ENCODE measurements around the gene RNF213.
"Not testable (repeated sequence)": the region's sequence is repeated elsewhere in the genome, so short reads cannot be mapped to it uniquely, and the experiment has no call there.

Gene RNF213

DNA sequence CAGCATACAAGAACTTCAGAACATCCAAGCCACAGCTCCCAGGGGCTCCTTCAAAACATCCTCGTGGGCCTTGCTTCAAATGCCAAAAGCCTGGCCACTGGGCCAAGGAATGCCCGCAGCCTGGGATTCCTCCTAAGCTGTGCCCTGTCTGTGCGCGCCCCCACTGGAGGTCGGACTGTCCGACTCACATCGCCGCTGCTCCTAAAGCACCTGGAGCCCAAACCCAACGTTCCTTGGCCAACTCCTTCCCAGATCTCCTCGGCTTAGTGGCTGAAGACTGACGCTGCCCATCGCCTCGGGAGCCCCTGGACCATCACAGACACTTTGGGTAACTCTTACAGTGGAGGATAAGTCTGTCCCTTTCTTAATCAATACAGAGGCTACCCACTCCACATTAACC lies 141.4 kb downstream of the RNF213 start:
- not testable (repeated sequence) for H3K36me3 ChIP-seq (ENCODE audit: control insufficient read depth in 1 of 2, insufficient read depth in 2 of 2, low read length in 2 of 2); H3K4me3 ChIP-seq (ENCODE audit: low read depth in 1 of 2, low read length in 2 of 2); H3K9me3 ChIP-seq (ENCODE audit: control insufficient read depth in 1 of 2, low read length in 2 of 2); H3K27ac ChIP-seq (ENCODE audit: low read length); H3K27me3 ChIP-seq (ENCODE audit: low read depth, low read length); H3K4me1 ChIP-seq (ENCODE audit: control insufficient read depth in 1 of 2, insufficient read depth in 2 of 2, low read length in 2 of 2)

DNA sequence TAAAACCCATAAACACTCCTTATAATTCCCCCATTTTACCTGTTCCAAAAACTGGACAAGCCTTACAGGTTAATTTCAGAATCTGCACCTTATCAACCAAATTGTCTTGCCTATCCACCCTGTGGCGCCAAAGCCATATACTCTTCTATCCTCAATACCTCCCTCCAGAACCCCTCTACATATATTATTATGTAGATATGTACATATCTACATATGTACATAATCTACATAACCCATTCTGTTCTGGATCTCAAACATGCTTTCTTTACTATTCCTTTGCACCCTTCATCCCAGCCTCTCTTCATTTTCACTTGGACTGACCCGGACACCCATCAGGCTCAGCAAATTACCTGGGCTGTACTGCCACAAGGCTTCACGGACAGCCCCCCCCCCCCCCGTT lies 142.3 kb downstream of the RNF213 start:
- Histone ChIP-seq H3K4me3 (ENCODE audit: low read depth in 1 of 2, low read length in 2 of 2) (no peak overlapping the region), H3K4me1 (ENCODE audit: control insufficient read depth in 1 of 2, insufficient read depth in 2 of 2, low read length in 2 of 2) (no peaks in the 10 kb centered on the region), H3K9me3 (ENCODE audit: control insufficient read depth in 1 of 2, low read length in 2 of 2) (no peaks in the 10 kb centered on the region), H3K27me3 (ENCODE audit: low read depth, low read length) (no peaks in the 10 kb centered on the region), H3K27ac (ENCODE audit: low read length) (no peak overlapping the region), H3K36me3 (ENCODE audit: control insufficient read depth in 1 of 2, insufficient read depth in 2 of 2, low read length in 2 of 2) (no peaks in the 10 kb centered on the region)

DNA sequence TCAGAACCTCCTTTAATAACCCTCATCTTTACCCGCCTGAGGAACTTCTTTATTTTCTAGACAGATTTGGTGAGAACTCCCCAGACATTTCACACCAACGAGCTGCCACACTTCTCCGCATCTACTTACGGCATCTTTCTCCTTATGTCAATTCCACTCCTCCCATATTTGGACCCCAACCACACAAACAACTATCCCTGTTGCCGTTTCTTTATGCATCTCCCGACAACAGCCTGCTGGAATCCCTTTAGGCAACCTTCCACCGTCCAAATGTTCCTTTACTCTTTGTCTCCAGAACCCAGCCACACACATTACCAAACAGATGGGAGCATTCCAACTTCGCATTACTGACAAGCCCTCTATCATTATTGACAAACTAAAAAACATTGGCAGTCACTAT lies 145.5 kb downstream of the RNF213 start:
- no peaks in the 10 kb centered on the region for H3K36me3 ChIP-seq (ENCODE audit: control insufficient read depth in 1 of 2, insufficient read depth in 2 of 2, low read length in 2 of 2)
- H3K4me1 ChIP-seq (ENCODE audit: control insufficient read depth in 1 of 2, insufficient read depth in 2 of 2, low read length in 2 of 2) = no peaks in the 10 kb centered on the region
- H3K27me3 ChIP-seq (ENCODE audit: low read depth, low read length) = no peaks in the 10 kb centered on the region
- H3K9me3 ChIP-seq (ENCODE audit: control insufficient read depth in 1 of 2, low read length in 2 of 2) = no peaks in the 10 kb centered on the region
- H3K27ac ChIP-seq (ENCODE audit: low read length) = no peak overlapping the region
- H3K4me3 ChIP-seq (ENCODE audit: low read depth in 1 of 2, low read length in 2 of 2) = no peak overlapping the region

DNA sequence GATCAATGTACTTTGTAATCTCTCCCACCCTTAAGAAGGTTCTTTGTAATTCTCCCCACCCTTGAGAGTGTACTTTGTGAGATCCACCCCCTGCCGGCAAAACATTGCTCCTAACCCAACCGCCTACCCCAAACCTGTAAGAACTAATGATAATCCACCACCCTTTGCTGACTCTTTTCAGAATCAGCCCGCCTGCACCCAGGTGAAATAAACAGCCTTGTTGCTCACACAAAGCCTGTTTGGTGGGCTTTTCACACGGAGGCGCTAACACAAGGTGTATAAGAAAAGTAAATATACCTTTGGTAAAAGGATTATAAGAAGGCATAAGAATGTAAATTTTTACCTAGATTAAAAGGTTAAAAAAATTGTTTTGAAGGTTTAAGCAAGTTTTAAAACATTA lies 147.3 kb downstream of the RNF213 start:
- not testable (repeated sequence) for H3K27ac ChIP-seq (ENCODE audit: low read length); H3K27me3 ChIP-seq (ENCODE audit: low read depth, low read length); H3K4me3 ChIP-seq (ENCODE audit: low read depth in 1 of 2, low read length in 2 of 2); H3K9me3 ChIP-seq (ENCODE audit: control insufficient read depth in 1 of 2, low read length in 2 of 2); H3K4me1 ChIP-seq (ENCODE audit: control insufficient read depth in 1 of 2, insufficient read depth in 2 of 2, low read length in 2 of 2); H3K36me3 ChIP-seq (ENCODE audit: control insufficient read depth in 1 of 2, insufficient read depth in 2 of 2, low read length in 2 of 2)

DNA sequence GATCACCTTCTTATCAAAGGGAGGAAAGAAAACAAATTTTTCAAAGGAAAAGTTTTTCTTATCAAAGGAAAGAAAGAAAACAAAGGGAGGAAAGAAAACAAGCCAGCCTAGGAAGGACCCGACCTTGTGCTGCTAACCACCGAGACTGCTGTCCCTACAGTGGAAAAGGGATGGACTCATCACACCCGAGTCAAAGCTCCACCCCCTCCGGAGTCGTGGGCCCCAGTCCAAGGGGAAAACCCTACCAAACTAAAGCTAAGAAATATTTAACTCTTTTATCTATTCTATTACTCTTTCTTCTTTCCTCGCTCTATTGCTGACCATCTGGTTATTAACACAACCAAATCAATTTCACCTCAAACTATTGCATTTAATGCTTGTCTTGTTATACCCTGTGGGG lies 148.2 kb downstream of the RNF213 start:
- Histone ChIP-seq H3K27me3 (ENCODE audit: low read depth, low read length) (no peaks in the 10 kb centered on the region), H3K4me1 (ENCODE audit: control insufficient read depth in 1 of 2, insufficient read depth in 2 of 2, low read length in 2 of 2) (peaks cover 0 to 3% of the 10 kb centered on the region in 2 donors), H3K4me3 (ENCODE audit: low read depth in 1 of 2, low read length in 2 of 2) (no peak overlapping the region), H3K36me3 (ENCODE audit: control insufficient read depth in 1 of 2, insufficient read depth in 2 of 2, low read length in 2 of 2) (no peaks in the 10 kb centered on the region), H3K27ac (ENCODE audit: low read length) (no peak overlapping the region), H3K9me3 (ENCODE audit: control insufficient read depth in 1 of 2, low read length in 2 of 2) (no peaks in the 10 kb centered on the region)

DNA sequence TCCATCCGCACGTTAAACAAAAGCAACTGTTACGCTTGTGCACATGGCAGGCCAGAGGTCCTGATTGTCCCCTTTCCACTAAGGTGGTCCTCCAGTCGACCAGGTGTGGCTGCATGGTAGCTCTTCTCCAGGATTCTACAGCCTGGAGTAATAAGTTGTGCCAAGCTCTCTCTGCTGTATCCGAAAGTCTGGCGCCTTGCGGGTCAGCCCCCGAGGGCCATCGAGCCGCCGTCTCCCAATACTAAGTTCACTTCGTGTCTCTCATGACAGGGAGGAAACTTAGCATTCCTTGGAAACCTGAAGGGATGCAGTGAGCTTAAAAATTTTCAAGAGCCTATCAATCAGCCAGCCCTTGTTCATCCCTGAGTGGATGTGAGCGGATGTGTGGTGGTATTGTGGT lies 149.0 kb downstream of the RNF213 start:
- H3K4me1 ChIP-seq (ENCODE audit: control insufficient read depth in 1 of 2, insufficient read depth in 2 of 2, low read length in 2 of 2) = peaks cover 5 to 7% of the 10 kb centered on the region in 2 donors
- H3K27me3 ChIP-seq (ENCODE audit: low read depth, low read length) = no peaks in the 10 kb centered on the region
- H3K4me3 ChIP-seq (ENCODE audit: low read depth in 1 of 2, low read length in 2 of 2) = no peak overlapping the region
- H3K27ac ChIP-seq (ENCODE audit: low read length) = no peak overlapping the region
- H3K9me3 ChIP-seq (ENCODE audit: control insufficient read depth in 1 of 2, low read length in 2 of 2) = no peaks in the 10 kb centered on the region
- no peaks in the 10 kb centered on the region for H3K36me3 ChIP-seq (ENCODE audit: control insufficient read depth in 1 of 2, insufficient read depth in 2 of 2, low read length in 2 of 2)

DNA sequence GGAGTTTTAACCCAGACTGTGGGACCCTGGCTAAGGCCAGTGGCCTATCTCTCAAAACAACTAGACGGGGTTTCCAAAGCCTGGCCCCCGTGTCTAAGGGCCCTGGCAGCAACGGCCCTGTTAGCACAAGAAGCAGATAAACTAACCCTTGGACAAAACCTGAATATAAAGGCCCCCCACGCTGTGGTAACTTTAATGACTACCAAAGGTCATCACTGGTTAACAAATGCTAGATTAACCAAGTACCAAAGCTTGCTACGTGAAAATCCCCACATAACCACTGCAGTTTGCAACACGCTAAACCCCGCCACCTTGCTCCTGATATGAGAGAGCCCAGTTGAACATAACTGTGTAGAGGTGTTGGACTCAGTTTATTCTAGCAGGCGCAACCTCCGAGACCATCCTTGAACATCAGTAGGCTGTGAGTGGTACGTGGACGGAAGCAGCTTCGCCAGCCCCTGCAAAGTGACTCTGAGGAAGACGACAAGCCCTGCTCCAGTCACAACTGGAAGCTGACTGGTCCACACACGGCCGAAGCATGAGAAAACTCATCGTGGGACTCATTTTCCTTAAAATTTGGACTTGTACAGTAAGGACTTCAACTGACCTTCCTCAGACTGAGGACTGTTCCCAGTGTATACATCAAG lies 149.9 kb downstream of the RNF213 start:
- H3K27ac ChIP-seq (ENCODE audit: low read length); H3K9me3 ChIP-seq (ENCODE audit: control insufficient read depth in 1 of 2, low read length in 2 of 2); H3K4me3 ChIP-seq (ENCODE audit: low read depth in 1 of 2, low read length in 2 of 2); H3K27me3 ChIP-seq (ENCODE audit: low read depth, low read length); H3K4me1 ChIP-seq (ENCODE audit: control insufficient read depth in 1 of 2, insufficient read depth in 2 of 2, low read length in 2 of 2); H3K36me3 ChIP-seq (ENCODE audit: control insufficient read depth in 1 of 2, insufficient read depth in 2 of 2, low read length in 2 of 2): not testable (repeated sequence)

DNA sequence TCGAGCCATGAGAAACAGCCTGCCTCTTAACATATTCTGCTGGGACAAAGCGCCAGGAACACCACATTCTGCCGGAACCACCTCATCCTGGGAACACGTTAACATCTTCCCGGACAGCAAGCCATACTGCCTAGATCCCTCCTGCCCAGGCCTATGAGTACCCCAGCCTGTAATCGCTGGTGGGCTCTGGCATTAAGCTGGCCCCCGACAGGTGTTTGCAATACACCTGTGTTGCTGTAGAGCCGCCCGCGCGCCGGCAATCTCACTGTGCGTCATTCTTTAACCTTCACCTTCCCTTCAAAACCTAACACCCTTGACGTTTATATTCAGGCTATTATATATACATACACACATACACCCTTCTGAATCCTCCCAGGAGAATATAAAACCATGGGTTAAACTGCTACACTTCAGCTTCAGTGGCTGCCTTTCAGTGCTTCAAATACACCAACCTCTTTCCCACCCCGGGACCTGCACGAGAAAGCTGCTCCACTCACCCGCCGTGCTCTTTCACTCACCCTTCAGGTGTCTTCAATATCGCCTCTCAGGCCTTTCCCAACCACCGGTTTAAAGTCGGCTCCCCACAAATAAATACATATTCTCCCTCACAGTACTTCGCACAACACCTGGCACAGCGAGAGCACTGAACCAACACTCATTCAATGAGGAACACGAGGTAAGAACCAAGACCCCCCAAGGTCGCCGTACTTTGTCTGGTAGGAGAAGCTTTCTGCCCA lies 153.3 kb downstream of the RNF213 start:
- Histone ChIP-seq H3K4me1 (ENCODE audit: control insufficient read depth in 1 of 2, insufficient read depth in 2 of 2, low read length in 2 of 2) (peaks cover 8 to 24% of the 10 kb centered on the region in 2 donors), H3K27ac (ENCODE audit: low read length) (no peak overlapping the region), H3K36me3 (ENCODE audit: control insufficient read depth in 1 of 2, insufficient read depth in 2 of 2, low read length in 2 of 2) (peaks cover 10 to 12% of the 10 kb centered on the region in 2 donors), H3K27me3 (ENCODE audit: low read depth, low read length) (no peaks in the 10 kb centered on the region), H3K9me3 (ENCODE audit: control insufficient read depth in 1 of 2, low read length in 2 of 2) (no peaks in the 10 kb centered on the region), H3K4me3 (ENCODE audit: low read depth in 1 of 2, low read length in 2 of 2) (peak overlapping the region; percentile 93 to 96)

DNA sequence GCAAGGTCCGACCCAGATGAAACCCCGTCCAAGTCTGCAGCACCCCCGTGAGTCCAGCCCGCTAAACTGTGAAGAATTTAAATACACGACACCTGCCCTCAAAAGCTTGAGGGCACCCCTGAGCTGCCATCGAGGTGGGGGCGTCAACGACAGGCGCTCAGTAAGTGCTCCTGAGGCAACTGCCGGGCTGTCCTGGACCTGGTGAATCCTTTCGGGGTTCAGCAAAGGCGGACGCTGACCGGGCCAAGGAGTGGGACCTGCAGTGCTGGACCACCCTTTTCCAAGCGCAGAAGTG lies 153.8 kb downstream of the RNF213 start:
- peak overlapping the region; percentile 82 for H3K27ac ChIP-seq (ENCODE audit: low read length)
- H3K36me3 ChIP-seq (ENCODE audit: control insufficient read depth in 1 of 2, insufficient read depth in 2 of 2, low read length in 2 of 2) = peaks cover 10 to 12% of the 10 kb centered on the region in 2 donors

DNA sequence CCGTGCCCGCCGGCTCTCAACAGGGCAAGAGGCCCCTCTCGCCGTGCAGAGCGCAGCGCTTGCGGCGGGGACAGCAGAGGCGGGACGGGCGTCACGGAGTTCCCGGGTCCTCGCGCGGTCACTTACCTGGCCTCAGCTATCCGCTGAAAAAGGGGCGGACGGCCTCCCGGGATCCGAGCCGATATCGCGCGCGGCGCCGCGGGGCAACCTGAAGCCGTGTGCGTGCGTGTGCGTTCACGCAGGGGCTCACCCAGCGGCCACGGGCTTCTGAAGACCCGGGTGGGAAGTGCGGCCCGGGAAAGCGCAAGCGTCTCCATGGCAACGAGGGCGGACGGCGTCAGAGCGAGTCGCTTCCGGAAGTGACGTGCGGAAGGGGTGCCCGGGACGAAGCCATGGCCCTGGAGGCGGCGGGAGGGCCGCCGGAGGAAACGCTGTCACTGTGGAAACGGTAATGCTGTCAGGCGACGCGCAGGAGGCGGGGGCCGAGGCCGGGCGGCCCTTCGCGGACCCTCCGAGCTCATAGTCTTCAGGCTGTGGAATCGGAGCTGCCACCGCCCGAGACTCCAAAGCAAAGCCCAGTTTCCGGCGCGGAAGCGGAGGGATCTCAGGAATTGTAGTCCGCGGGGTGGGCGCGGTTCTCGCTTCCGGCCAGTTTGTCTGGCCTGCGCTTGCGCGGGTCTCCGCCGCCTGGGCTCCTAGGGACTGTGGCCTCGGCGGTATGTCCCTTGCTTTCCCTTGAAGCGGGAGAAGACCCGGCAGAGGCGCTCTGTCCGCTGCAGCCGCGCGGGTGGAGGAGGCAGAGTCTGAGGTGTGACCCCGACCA lies 154.4 kb downstream of the RNF213 start, which contains the start of gene ENDOV:
TSS of gene ENDOV (plus strand) at position 365 of the 823 bp plus-strand sequence. CDS start at position 393, 28 bp downstream.
- no peaks in the 10 kb centered on the region for H3K9me3 ChIP-seq (ENCODE audit: control insufficient read depth in 1 of 2, low read length in 2 of 2)

More for the DNA sequence above, 153.8 kb downstream of the RNF213 start:
- Histone ChIP-seq H3K27me3 (ENCODE audit: low read depth, low read length) (no peaks in the 10 kb centered on the region), H3K9me3 (ENCODE audit: control insufficient read depth in 1 of 2, low read length in 2 of 2) (no peaks in the 10 kb centered on the region), H3K4me3 (ENCODE audit: low read depth in 1 of 2, low read length in 2 of 2) (peak overlapping the region; percentile 93 to 96), H3K4me1 (ENCODE audit: control insufficient read depth in 1 of 2, insufficient read depth in 2 of 2, low read length in 2 of 2) (peaks cover 8 to 24% of the 10 kb centered on the region in 2 donors)

DNA sequence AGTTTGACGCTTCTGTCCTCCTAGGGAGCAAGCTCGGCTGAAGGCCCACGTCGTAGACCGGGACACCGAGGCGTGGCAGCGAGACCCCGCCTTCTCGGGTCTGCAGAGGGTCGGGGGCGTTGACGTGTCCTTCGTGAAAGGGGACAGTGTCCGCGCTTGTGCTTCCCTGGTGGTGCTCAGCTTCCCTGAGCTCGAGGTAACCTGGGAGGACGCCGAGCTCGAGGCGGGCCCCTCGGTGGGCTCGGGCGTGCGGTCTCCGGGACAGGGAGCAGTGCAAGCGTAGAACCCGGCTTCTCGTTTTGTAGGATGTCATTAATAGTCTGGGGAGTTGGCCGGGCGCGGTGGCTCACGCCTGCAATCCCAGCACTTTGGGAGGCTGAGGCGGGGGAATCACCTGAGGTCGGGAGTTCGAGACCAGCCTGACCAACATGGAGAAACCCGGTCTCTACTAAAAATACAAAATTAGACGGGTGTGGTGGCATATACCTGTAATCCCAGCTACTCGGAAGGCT lies 155.0 kb downstream of the RNF213 start:
- no peaks in the 10 kb centered on the region for H3K27me3 ChIP-seq (ENCODE audit: low read depth, low read length)
- H3K9me3 ChIP-seq (ENCODE audit: control insufficient read depth in 1 of 2, low read length in 2 of 2) = no peaks in the 10 kb centered on the region
- H3K27ac ChIP-seq (ENCODE audit: low read length) = peak overlapping the region; percentile 82
- H3K4me1 ChIP-seq (ENCODE audit: control insufficient read depth in 1 of 2, insufficient read depth in 2 of 2, low read length in 2 of 2) = peaks cover 8 to 24% of the 10 kb centered on the region in 2 donors
- H3K36me3 ChIP-seq (ENCODE audit: control insufficient read depth in 1 of 2, insufficient read depth in 2 of 2, low read length in 2 of 2) = peaks cover 10 to 19% of the 10 kb centered on the region in 2 donors
- peak overlapping the region; percentile 93 to 96 for H3K4me3 ChIP-seq (ENCODE audit: low read depth in 1 of 2, low read length in 2 of 2)

More for the DNA sequence above, 154.4 kb downstream of the RNF213 start, which contains the start of gene ENDOV:
- Histone ChIP-seq H3K27ac (ENCODE audit: low read length) (peak within 1 kb of the TSS; percentile 82), H3K4me1 (ENCODE audit: control insufficient read depth in 1 of 2, insufficient read depth in 2 of 2, low read length in 2 of 2) (peaks cover 8 to 24% of the 10 kb centered on the region in 2 donors), H3K4me3 (ENCODE audit: low read depth in 1 of 2, low read length in 2 of 2) (peak within 1 kb of the TSS; percentile 93 to 96), H3K27me3 (ENCODE audit: low read depth, low read length) (no peaks in the 10 kb centered on the region), H3K36me3 (ENCODE audit: control insufficient read depth in 1 of 2, insufficient read depth in 2 of 2, low read length in 2 of 2) (peaks cover 10 to 17% of the 10 kb centered on the region in 2 donors)

Measured in muscle layer of duodenum (tissue), 2 donors.